Stimulated activated CD4-positive, alpha-beta T cell treated with anti-CD3 and anti-CD28 coated beads, Interleukin-1b, Interleukin-23, amount 100 ng/mL, for 24 hours (primary cell): ENCODE measurements around the gene TMC8.
A peak's percentile ranks its signal among the peaks of the same experiment; 100 is the strongest.
"Not testable (repeated sequence)": the region's sequence is repeated elsewhere in the genome, so short reads cannot be mapped to it uniquely, and the experiment has no call there.

Experiments
- DNase-seq, 4 experiments: peaks; one replicate each; pipeline ENCODE4 v3.0.0-alpha.2; 2020; ENCODE audit warnings: low read depth in 4 of 4, low spot score in 1 of 4

TMC8 gene

GRCh38 chr17:78135858-78136500 is 5.4 kb downstream of the TMC8 start:
- DNase-seq, result no peak

- no peak for DNase-seq
Measured at GRCh38 chr17:78137392-78138203, 7.0 kb downstream of the TMC8 start.

DNA sequence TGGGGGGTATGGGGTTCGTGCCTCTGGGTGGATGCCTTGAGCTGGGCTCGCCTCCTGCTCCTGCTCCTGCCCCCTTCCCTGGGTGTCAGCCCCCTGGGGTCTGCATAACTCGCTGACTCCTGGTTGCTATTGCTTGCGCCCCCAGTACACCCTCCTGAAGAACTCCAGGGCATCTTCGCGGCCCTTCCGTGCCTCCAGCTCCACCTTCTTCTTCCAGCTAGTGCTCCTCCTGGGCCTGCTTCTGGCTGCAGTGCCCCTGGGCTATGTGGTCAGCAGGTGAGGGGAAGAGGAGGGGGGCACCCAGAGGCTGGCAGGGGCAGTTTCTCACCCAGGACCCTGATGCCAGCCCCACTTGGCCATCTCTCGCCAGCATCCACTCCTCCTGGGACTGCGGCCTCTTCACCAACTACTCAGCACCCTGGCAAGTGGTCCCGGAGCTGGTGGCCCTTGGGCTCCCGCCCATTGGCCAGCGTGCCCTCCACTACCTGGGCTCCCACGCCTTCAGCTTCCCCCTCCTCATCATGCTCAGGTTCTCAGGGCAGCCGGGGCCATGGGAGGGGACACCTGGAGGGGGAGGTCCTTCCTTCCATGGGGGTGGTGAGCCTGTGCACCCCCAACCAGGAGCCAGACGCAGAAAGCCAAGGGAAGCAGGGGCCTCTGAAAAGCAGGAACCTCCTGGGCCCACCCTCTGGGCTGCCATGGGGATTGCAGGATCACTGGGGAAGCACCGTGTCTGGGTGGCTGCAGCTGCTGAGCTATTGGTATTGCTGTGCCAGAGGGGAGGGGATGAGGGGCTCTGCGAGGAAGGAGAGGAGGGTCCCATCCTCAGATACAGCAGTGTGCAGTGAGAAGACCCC is 7.9 kb downstream of the TMC8 start:
- DNase-seq, result no peak

GRCh38 chr17:78139861-78140168 is 9.2 kb downstream of the TMC8 start:
- not testable (repeated sequence) for DNase-seq

DNA sequence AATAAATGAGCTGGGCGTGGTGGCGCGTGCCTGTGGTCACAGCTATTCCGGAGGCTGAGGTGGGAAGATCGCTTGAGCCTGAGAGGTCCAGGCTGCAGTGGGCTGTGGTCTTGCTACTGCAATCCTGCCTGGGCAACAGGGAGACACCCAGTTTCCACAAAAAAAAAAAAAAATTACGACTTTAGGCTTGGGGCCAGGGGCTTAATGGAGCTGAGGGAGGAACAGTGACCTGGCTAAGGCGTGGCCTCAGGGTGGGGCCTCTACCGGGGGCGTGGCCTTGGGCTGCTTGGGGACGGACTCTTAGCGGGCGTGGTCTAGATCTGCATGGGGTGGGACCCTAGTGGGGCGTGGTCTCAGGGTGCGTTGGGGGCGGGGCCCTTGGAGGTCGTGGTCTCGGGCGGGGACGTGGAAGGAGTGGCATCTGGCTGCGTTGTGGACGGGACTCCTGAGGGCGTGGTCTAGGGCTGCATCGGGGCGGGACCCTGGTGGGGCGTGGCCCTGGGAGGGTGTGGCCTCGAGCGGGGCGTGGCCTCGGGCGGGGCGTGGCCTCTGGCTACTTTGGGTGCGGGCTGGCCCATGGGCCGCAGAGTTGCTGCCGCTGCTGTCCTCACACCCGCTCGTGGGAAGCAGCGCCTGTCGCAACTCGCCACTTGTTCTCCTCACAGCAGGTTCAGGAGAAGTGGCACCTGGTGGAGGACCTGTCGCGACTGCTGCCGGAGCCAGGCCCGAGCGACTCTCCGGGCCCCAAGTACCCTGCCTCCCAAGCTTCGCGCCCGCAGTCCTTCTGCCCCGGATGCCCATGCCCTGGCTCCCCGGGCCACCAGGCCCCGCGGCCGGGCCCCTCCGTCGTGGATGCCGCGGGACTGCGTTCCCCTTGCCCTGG is 9.8 kb downstream of the TMC8 start:
- peak; percentile 73 to 97 (median 82) for DNase-seq

- no peak for DNase-seq
Measured at GRCh38 chr17:78141437-78142118, 11.0 kb downstream of the TMC8 start.

GRCh38 chr17:78142119-78142861 is 11.7 kb downstream of the TMC8 start:
- no peak for DNase-seq

DNA sequence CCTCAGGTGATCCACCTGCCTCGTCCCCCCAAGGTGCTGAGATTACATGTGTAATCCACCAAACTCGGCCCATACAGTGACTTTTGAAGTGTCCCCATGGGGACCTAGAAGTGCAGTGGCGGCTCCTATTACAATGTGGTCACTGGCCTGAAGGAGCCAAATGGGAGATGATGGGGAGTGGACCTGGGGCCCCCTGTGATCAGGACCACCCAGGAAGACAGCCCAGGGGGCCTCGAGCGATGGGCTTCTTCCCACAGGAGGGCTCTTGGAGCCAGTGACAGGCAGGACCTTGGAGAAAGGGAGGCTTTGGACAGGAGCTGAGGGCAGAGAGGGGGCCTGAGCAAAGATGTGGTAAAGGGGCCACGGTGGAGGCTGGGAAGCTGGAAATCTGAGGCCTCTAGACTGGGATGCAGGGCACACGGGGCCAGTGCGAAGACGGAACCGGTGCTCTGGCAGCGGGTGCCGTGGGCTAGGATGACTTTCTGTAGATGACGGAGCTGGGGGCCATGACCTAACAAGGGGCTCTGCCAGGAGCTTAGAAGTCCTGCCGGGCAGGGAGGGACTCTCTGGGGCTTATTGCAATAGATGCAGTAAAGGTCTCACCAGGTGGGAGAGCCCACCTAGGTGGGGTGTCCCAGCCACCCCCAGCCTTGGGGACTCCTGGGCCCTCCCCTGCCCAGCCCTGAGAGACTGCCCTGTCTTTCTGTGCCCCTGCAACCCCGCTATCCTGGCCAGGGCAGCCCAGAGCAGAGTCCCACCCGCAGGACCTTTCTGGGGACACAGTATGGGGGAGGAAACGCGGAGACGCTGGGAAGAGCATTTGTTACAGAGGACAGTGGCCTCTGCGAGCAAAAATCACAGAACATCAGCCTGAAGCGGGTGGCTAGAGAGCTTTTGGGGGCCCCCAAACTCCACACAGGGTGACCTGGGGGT is 12.9 kb downstream of the TMC8 start:
- no peak for DNase-seq

DNA sequence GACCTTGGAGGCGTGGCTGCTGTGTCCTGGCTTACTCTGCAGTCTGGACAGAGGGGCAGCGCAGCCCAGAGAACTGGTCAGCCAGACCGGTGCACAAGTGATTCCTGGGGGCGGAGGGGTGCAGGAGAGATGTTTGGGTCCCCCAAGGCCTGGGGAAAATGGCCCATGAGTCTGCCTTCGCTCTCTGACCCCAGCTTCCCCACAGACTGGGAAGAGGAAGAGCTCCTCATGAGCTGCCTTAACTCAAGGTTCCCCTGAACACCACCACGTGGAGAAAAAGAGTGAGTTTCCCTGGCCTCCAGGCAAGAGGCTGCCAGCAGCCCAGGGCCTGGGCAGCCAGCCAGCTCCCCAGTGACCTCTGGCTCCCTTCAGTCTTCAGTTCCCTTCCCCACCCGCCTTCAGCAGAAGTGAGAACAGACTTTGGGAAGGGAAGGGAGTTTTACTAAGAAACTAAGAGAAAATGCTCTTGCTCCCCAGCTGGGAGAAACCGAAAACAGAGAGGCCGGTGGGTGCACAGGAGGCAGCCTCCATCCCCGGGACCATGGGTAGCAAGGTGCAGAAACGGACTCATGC is 13.7 kb downstream of the TMC8 start:
- DNase-seq, result no peak

GRCh38 chr17:78144736-78145641 is 14.4 kb downstream of the TMC8 start:
- no peak for DNase-seq

- DNase-seq, result no peak
Measured at GRCh38 chr17:78146471-78146869, 15.9 kb downstream of the TMC8 start.

- no peak for DNase-seq
Measured at GRCh38 chr17:78146881-78147280, 16.3 kb downstream of the TMC8 start.

- no peak for DNase-seq
Measured at GRCh38 chr17:78147315-78147998, 16.9 kb downstream of the TMC8 start.

- DNase-seq, result no peak
Measured at GRCh38 chr17:78148286-78149016, 17.9 kb downstream of the TMC8 start.

GRCh38 chr17:78151514-78152008 is 21.0 kb downstream of the TMC8 start:
- no peak for DNase-seq
